ENCODE data around the gene MRPL48. TPM values are rescaled to one million over a fixed set of nuclear protein-coding genes. Genes with fewer than 3 reads are reported as not detected.

Gene MRPL48
- total and polyA plus RNA-seq, 2 of the 8 experiments (the other 6 are each of a cell fraction or from before 2014, with no cell fraction given): 34.9 to 59.9 TPM

- no peak for TF ChIP-seq USF2 (IDR thresholded peaks at IDR 0.05; ENCODE audit: low read length)
- TF ChIP-seq CTCF (IDR thresholded peaks at IDR 0.05; ENCODE audit: control extremely low read depth in 1 of 3, insufficient read depth in 1 of 3, low read depth in 1 of 3, low read length in 3 of 3): peak in 1 of 3 experiments; percentile 0; a peak in 1 of 4 replicates
- peak; percentile 99 for TF ChIP-seq JUND (IDR thresholded peaks at IDR 0.05; ENCODE audit: low read length)
- peak; percentile 77; the same call in 1 of the 2 replicates for TF ChIP-seq TBP (IDR thresholded peaks at IDR 0.05; ENCODE audit: low read depth, low read length)
- TF ChIP-seq POU5F1 (IDR thresholded peaks at IDR 0.05; ENCODE audit: low read depth, low read length): no peak
- peak; percentile 84 to 89; a peak in 3 of 4 replicates for TF ChIP-seq SIN3A (conservative IDR thresholded peaks at IDR 0.05 in 1 of 2, IDR thresholded peaks at IDR 0.05 in 1 of 2; ENCODE audit: low read depth in 1 of 2, low read length in 2 of 2)
- TF ChIP-seq CBX5 (IDR thresholded peaks at IDR 0.05; ENCODE audit: low read depth, low read length): no peak
These were observed 8.4 kb upstream of the MRPL48 start (continued) for GRCh38 chr11:73779084-73779902.
